SJCRH30 (cell line): ENCODE data around the gene THBS4. TPM values are rescaled to one million over a fixed set of nuclear protein-coding genes. Genes with fewer than 3 reads are reported as not detected.

ENCODE experiments used
- DNase-seq, 2 experiments: peaks; one replicate each; pipeline ENCODE4 v3.0.0-alpha.2; 2015 to 2020
- H3K27ac ChIP-seq: fragments of 250-450 bp; sonication (Bioruptor Pico); 2 replicates; pipeline ENCODE4 v1.5.1; 2020; ENCODE audit warnings: mild to moderate bottlenecking, moderate library complexity
- H3K27me3 ChIP-seq: fragments of 250-450 bp; sonication (Bioruptor Pico); 2 replicates; pipeline ENCODE4 v1.5.1; 2020; ENCODE audit warnings: mild to moderate bottlenecking, moderate library complexity
- H3K36me3 ChIP-seq: fragments of 250-450 bp; sonication (Bioruptor Pico); 2 replicates; pipeline ENCODE4 v1.5.1; 2020; ENCODE audit warnings: mild to moderate bottlenecking, moderate library complexity
- H3K4me1 ChIP-seq: fragments of 250-450 bp; sonication (Bioruptor Pico); 2 replicates; pipeline ENCODE4 v1.5.1; 2020; ENCODE audit warnings: mild to moderate bottlenecking, moderate library complexity
- H3K4me3 ChIP-seq: fragments of 250-450 bp; sonication (Bioruptor Pico); 2 replicates; pipeline ENCODE4 v1.5.1; 2020; ENCODE audit warnings: mild to moderate bottlenecking, moderate library complexity
- H3K9me3 ChIP-seq: fragments of 250-450 bp; sonication (Bioruptor Pico); replicated peaks from 2 replicates; pipeline ENCODE4 v1.5.1; 2020; ENCODE audit warnings: mild to moderate bottlenecking, moderate library complexity
- total RNA-seq: library from RNA; depleted of rRNA; stranded (reverse); fragments of >200 nt; shearing (Covaris generic); gene quantifications from 2 replicates; pipeline ENCODE4 v1.2.3, GENCODE V29; 2014; rRNA removed

Gene THBS4
- total RNA-seq, 1 experiment from 2014 or later: 6.0 TPM

DNA sequence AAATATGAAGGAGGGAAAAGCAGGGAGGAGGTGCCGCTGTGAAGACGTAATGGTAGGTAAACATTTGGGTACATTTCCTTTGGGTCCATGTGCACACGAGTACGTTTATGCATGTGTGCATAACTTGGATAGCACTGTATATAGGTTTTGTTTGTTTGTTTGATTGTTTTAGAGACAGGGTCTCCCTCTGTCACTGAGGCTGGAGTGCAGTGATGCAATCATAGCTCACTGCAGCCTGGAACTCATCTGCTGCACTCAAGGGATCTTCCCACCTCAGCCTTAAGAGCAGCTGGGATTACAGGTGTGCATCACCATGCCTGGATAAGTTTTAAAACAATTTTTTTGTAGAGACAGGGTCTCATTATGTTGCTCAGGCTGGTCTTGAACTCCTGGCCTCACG is 94.0 kb downstream of the THBS4 start:
- Histone ChIP-seq H3K9me3 (peaks cover 3% of the 10 kb centered on the region; the same call in 1 of the 2 replicates), H3K27me3 (no peaks in the 10 kb centered on the region), H3K4me3 (no peak overlapping the region), H3K27ac (peak overlapping the region; percentile 69), H3K4me1 (peaks cover 21% of the 10 kb centered on the region), H3K36me3 (no peaks in the 10 kb centered on the region)
- DNase-seq: no peak

Other genes starting within 250 kb of the THBS4 start
- 27.1 and 28.8 TPM in 2 replicates for gene MTX3, start 44.1 kb upstream of the THBS4 start, total RNA-seq
- 7.8 and 9.0 TPM in 2 replicates for gene SERINC5, start 220.7 kb downstream of the THBS4 start, total RNA-seq